Measurements from ENCODE around the gene ARHGAP24.

ARHGAP24 gene

GRCh38 chr4:85474818-85475630 lies at the start of gene ARHGAP24:
TSS of gene ARHGAP24 (plus strand) at chr4:85475150.
- peak; percentile 21 to 90 (median 40) for DNase-seq
- intact Hi-C loops (cut with DNase I): no loop called here

- intact Hi-C loops (cut with DNase I): no loop called here
- DNase-seq: no peak
Measured at GRCh38 chr4:85426366-85426765, 48.6 kb upstream of the ARHGAP24 start.

- intact Hi-C loops (cut with DNase I): no loop called here
Measured at GRCh38 chr4:85427123-85427522, 47.8 kb upstream of the ARHGAP24 start.

GRCh38 chr4:85430226-85430625 lies 44.7 kb upstream of the ARHGAP24 start:
- intact Hi-C loops (cut with DNase I): no loop called here
- no peak for DNase-seq

More at GRCh38 chr4:85427123-85427522, 47.8 kb upstream of the ARHGAP24 start:
- DNase-seq: no peak

- intact Hi-C loops (cut with DNase I): no loop called here
- no peak for DNase-seq
Measured at GRCh38 chr4:85430697-85431096, 44.3 kb upstream of the ARHGAP24 start.

- intact Hi-C loops (cut with DNase I): no loop called here
- DNase-seq: no peak
Measured at GRCh38 chr4:85431156-85431555, 43.8 kb upstream of the ARHGAP24 start.

- no peak for DNase-seq
- intact Hi-C loops (cut with DNase I): no loop called here
Measured at GRCh38 chr4:85431881-85432485, 43.0 kb upstream of the ARHGAP24 start.

GRCh38 chr4:85445050-85445639 lies 29.8 kb upstream of the ARHGAP24 start:
- DNase-seq: no peak
- intact Hi-C loops (cut with DNase I): no loop called here

GRCh38 chr4:85446141-85446861 lies 28.6 kb upstream of the ARHGAP24 start:
- intact Hi-C loops (cut with DNase I): no loop called here

GRCh38 chr4:85448906-85449890 lies 25.8 kb upstream of the ARHGAP24 start:
- intact Hi-C loops (cut with DNase I): no loop called here
- DNase-seq: no peak

More at GRCh38 chr4:85446141-85446861, 28.6 kb upstream of the ARHGAP24 start:
- DNase-seq: no peak

GRCh38 chr4:85452058-85452731 lies 22.8 kb upstream of the ARHGAP24 start:
- DNase-seq: no peak
- intact Hi-C loops (cut with DNase I): no loop called here

GRCh38 chr4:85455942-85456341 lies 19.0 kb upstream of the ARHGAP24 start:
- DNase-seq: no peak
- intact Hi-C loops (cut with DNase I): no loop called here

- intact Hi-C loops (cut with DNase I): no loop called here
- DNase-seq: no peak
Measured at GRCh38 chr4:85457752-85458467, 17.0 kb upstream of the ARHGAP24 start.

GRCh38 chr4:85459736-85460135 lies 15.2 kb upstream of the ARHGAP24 start:
- intact Hi-C loops (cut with DNase I): no loop called here
- no peak for DNase-seq

- no peak for DNase-seq
- intact Hi-C loops (cut with DNase I): no loop called here
Measured at GRCh38 chr4:85474356-85474755, 594 bp upstream of the ARHGAP24 start.

- intact Hi-C loops (cut with DNase I): no loop called here
- peak in 1 of 10 donors; percentile 69 for DNase-seq
Measured at GRCh38 chr4:85475631-85476233, 782 bp downstream of the ARHGAP24 start.

- no peak for DNase-seq
- intact Hi-C loops (cut with DNase I): no loop called here
Measured at GRCh38 chr4:85476381-85476780, 1.4 kb downstream of the ARHGAP24 start.

GRCh38 chr4:85477534-85477933 lies 2.6 kb downstream of the ARHGAP24 start:
- DNase-seq: no peak
- intact Hi-C loops (cut with DNase I): no loop called here
